GM12878 (cell line): Measurements from ENCODE around the gene MEIKIN. TPM values are rescaled to one million over a fixed set of nuclear protein-coding genes. Genes with fewer than 3 reads are reported as not detected.

ENCODE experiments used
- ATAC-seq: fragments of 200-7000 bp; cut with Tn5 transposase; 3 replicates; pipeline ENCODE4 v1.9.1; 2020; ENCODE audit warnings: mild to moderate bottlenecking, moderate library complexity
- BruUV-seq: library from RNA; stranded (reverse); fragments of 400-500 nt; replicated peaks from 2 replicates; lab custom pipeline; 2021; lab: Mats Ljungman, UMichigan
- CTCF ChIA-PET: fragments of 300-600 bp; sonication (Branson Sonifier 250); formaldehyde crosslinking; extraction: SDS; loops from one replicate; lab custom pipeline; 2021; ENCODE audit warnings: inconsistent platforms; lab: Yijun Ruan, JAX
- POLR2A ChIA-PET: fragments of 350-600 bp; formaldehyde crosslinking; extraction: SDS; loops from one replicate; lab custom pipeline; 2021; ENCODE audit warnings: inconsistent platforms; lab: Charles Lee
- RAD21 ChIA-PET: fragments of 300-600 bp; sonication (Branson Sonifier 250); formaldehyde crosslinking; loops from one replicate; lab custom pipeline; 2023; ENCODE audit warnings: antibody characterized with exemption; ENCODE audit not compliant: unreplicated experiment; lab: Charles Lee
- SMC1A ChIA-PET: fragments of 300-600 bp; sonication (Branson Sonifier 250); formaldehyde crosslinking; loops from one replicate; lab custom pipeline; 2023; ENCODE audit not compliant: unreplicated experiment, uncharacterized antibody; lab: Charles Lee
- DNase-seq: peaks from one replicate; pipeline ENCODE4 v3.0.0-alpha.2; 2011; ENCODE audit warnings: low read depth, low spot score
- FAIRE-seq: peaks from 3 replicates; lab custom pipeline; 2011; peaks lifted over from hg19 to GRCh38; lab: Jason Lieb, UNC
- H2AFZ ChIP-seq: 2 replicates; pipeline ENCODE4 v1.6.0; 2011; ENCODE audit warnings: low read depth, low read length, control low read depth; ENCODE audit not compliant: control insufficient read depth
- H3K27ac ChIP-seq: 2 replicates; pipeline ENCODE4 v1.5.1; 2011; ENCODE audit warnings: control low read depth; ENCODE audit not compliant: control insufficient read depth, insufficient read depth
- H3K27me3 ChIP-seq, 2 experiments: replicated peaks in 1 of 2; 2 replicates each; pipeline versions ENCODE4 v1.6.0 to v1.6.1; 2011; ENCODE audit warnings: low read length in 1 of 2; ENCODE audit not compliant: control insufficient read depth in 2 of 2, insufficient read depth in 2 of 2
- H3K36me3 ChIP-seq, 2 experiments: 2 replicates each; pipeline ENCODE4 v1.5.1; 2011; ENCODE audit warnings: low read length in 1 of 2; ENCODE audit not compliant: control insufficient read depth in 2 of 2, insufficient read depth in 2 of 2
- H3K4me1 ChIP-seq: 2 replicates; pipeline ENCODE4 v1.6.1; 2011; ENCODE audit warnings: mild to moderate bottlenecking, low read length, moderate library complexity, mixed read lengths; ENCODE audit not compliant: control insufficient read depth, insufficient read depth
- H3K4me2 ChIP-seq: 2 replicates; pipeline ENCODE4 v1.6.0; 2011; ENCODE audit warnings: control low read depth; ENCODE audit not compliant: control insufficient read depth, insufficient read depth
- H3K4me3 ChIP-seq: fragments of 200-600 bp; sonication (generic); 2 replicates; pipeline ENCODE4 v1.5.1; 2016
- H3K79me2 ChIP-seq: 2 replicates; pipeline ENCODE4 v1.6.0; 2011; ENCODE audit warnings: low read length; ENCODE audit not compliant: control insufficient read depth, insufficient read depth
- H3K9ac ChIP-seq: 2 replicates; pipeline ENCODE4 v1.8.0; 2011; ENCODE audit warnings: low read length, control low read depth, mixed read lengths; ENCODE audit not compliant: control insufficient read depth, insufficient read depth
- H3K9me3 ChIP-seq: replicated peaks from 3 replicates; pipeline ENCODE4 v1.5.1; 2011; ENCODE audit warnings: mild to moderate bottlenecking, low read length; ENCODE audit not compliant: control insufficient read depth, insufficient read depth
- H4K20me1 ChIP-seq: 2 replicates; pipeline ENCODE4 v1.6.0; 2011; ENCODE audit not compliant: control insufficient read depth, insufficient read depth
- ATF7 ChIP-seq: fragments of 450-650 bp; IDR thresholded peaks from 2 replicates; pipeline ENCODE4 v1.6.1; 2016; ENCODE audit warnings: low read depth, mild to moderate bottlenecking
- BCL11A ChIP-seq: IDR thresholded peaks from 2 replicates; pipeline ENCODE4 v1.6.1; 2011; ENCODE audit warnings: low read depth, low read length
- CHD1 ChIP-seq: IDR thresholded peaks from 2 replicates; pipeline ENCODE4 v1.6.1; 2012; ENCODE audit warnings: low read depth, low read length, improper control_type of control experiment
- HDAC2 ChIP-seq: fragments of 200-600 bp; sonication (generic); IDR thresholded peaks from 2 replicates; pipeline ENCODE4 v1.6.1; 2017
- HSF1 ChIP-seq: fragments of 150-350 bp; IDR thresholded peaks from 2 replicates; pipeline ENCODE4 v1.6.1; 2014; ENCODE audit warnings: mild to moderate bottlenecking, low read depth, low read length
- IKZF2 ChIP-seq, 2 experiments: fragments of 450-650 bp; IDR thresholded peaks; 2 replicates each; pipeline ENCODE4 v1.6.1; 2017; ENCODE audit warnings: mild to moderate bottlenecking in 2 of 2, moderate library complexity in 2 of 2
- MXI1 ChIP-seq: fragments of 150-350 bp; IDR thresholded peaks from 2 replicates; pipeline ENCODE4 v1.6.1; 2011; ENCODE audit warnings: low read depth, mild to moderate bottlenecking, inconsistent platforms, low read length, improper control_type of control experiment
- SMC3 ChIP-seq: IDR thresholded peaks from 2 replicates; pipeline ENCODE4 v1.6.1; 2011; ENCODE audit warnings: low read length, improper control_type of control experiment, borderline replicate concordance
- SUZ12 ChIP-seq: fragments of 200-600 bp; sonication (generic); IDR thresholded peaks from one replicate; pipeline ENCODE4 v1.6.1; 2018; ENCODE audit warnings: antibody characterized with exemption, mild to moderate bottlenecking; ENCODE audit not compliant: unreplicated experiment
- TBL1XR1 ChIP-seq: IDR thresholded peaks from 2 replicates; pipeline ENCODE4 v1.6.1; 2012; ENCODE audit warnings: low read depth, low read length, improper control_type of control experiment
- ZNF274 ChIP-seq: IDR thresholded peaks from one replicate; pipeline ENCODE4 v1.8.0; 2011; ENCODE audit not compliant: insufficient read length, insufficient read depth
- WGBS: methylation state at CpG from one replicate; pipeline ENCODE4 v1.1.6; 2016; ENCODE audit warnings: low lambda C conversion rate; ENCODE audit not compliant: insufficient replicate concordance, insufficient coverage; ENCODE audit errors: missing lambda C conversion rate; 5-methylcytosine and 5-hydroxymethylcytosine counted together
- in situ Hi-C: fragments of 300-500 bp; cut with MboI; formaldehyde crosslinking; loops from 9 replicates; pipeline ENCODE4 v1.14.3; 2018; ENCODE audit warnings: mixed read lengths
- intact Hi-C: fragments of 100-400 bp; cut with micrococcal nuclease; formaldehyde crosslinking; loops from one replicate; pipeline ENCODE4 v1.14.2; 2022; ENCODE audit not compliant: unreplicated experiment
- polyA plus RNA-seq, 11 experiments: library from polyadenylated mRNA; depleted of rRNA in 4 of 11; unstranded in 6 of 11; stranded (reverse) in 5 of 11; fragments of >200 nt; fragmentation: Nextera tagmentation in 4 of 11; fragmentation: Illumina TruSeq in 1 of 11; extraction: Ambion mirVana in 4 of 11; extraction: Trizol in 1 of 11; gene quantifications; 1 replicate in 1 of 11; 2 replicates in 10 of 11; pipeline versions ENCODE4 v1.2.1 to v1.2.3, GENCODE V29; 2011 to 2016; ENCODE audit warnings: inconsistent platforms in 2 of 11, missing spikeins in 2 of 11, low read depth in 1 of 11
- total RNA-seq, 4 experiments: library from RNA; depleted of rRNA in 3 of 4; stranded (reverse); fragments of >200 nt in 3 of 4; fragmentation: Illumina TruSeq in 1 of 4; extraction: Trizol in 1 of 4; gene quantifications; 2 replicates each; pipeline versions ENCODE4 v1.2.1 to v1.2.3, GENCODE V29; 2013 to 2021
- TF ChIP-seq, protein P1 (sequence below): fragments of 450-650 bp; IDR thresholded peaks from 2 replicates; pipeline ENCODE4 v1.6.1; 2017; ENCODE audit warnings: mild to moderate bottlenecking, moderate library complexity

Gene MEIKIN
- total and polyA plus RNA-seq, 10 of the 15 experiments (the other 5 are each of a cell fraction or from before 2014, with no cell fraction given): not detected

DNA sequence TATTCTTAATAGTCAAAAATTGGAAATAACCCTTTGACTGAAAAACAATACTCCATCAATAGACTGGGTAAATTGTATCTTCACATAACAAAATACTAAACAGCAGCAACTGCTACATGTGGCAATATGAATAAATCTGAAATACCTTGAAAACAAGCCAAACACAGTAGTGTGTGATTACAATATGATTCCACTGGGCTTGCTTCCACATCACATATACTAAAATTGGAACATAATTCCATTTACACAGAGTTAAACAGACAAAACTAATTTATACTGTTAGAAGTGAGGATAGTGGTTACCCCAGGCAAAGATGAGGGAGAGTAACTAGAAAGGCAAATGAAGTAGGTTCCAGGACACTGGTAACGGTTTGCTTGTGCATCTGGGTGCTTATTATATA lies 169.0 kb downstream of the MEIKIN start:
- Histone ChIP-seq H3K36me3 (no peaks in the 10 kb centered on the region), H3K27ac (no peak overlapping the region), H3K9ac (no peak overlapping the region), H3K4me2 (no peak overlapping the region), H3K4me3 (no peak overlapping the region), H3K4me1 (no peaks in the 10 kb centered on the region), H3K9me3 (no peaks in the 10 kb centered on the region), H3K27me3 (no peaks in the 10 kb centered on the region), H3K79me2 (peaks cover 40% of the 10 kb centered on the region), H4K20me1 (no peaks in the 10 kb centered on the region), H2AFZ (no peak overlapping the region)
- CTCF ChIA-PET: no interaction called here
- BruUV-seq: no TSS peak
- no peak for TF ChIP-seq TBL1XR1
- in situ Hi-C loops (no loop called here), intact Hi-C loops (no loop called here)
- WGBS: 100% methylated on average over 1 of the region's 1 CpG
- FAIRE-seq (no peak), ATAC-seq (no peak), DNase-seq (no peak)
- RAD21 ChIA-PET: no interaction called here
- SMC1A ChIA-PET: no interaction called here
- POLR2A ChIA-PET: no interaction called here

DNA sequence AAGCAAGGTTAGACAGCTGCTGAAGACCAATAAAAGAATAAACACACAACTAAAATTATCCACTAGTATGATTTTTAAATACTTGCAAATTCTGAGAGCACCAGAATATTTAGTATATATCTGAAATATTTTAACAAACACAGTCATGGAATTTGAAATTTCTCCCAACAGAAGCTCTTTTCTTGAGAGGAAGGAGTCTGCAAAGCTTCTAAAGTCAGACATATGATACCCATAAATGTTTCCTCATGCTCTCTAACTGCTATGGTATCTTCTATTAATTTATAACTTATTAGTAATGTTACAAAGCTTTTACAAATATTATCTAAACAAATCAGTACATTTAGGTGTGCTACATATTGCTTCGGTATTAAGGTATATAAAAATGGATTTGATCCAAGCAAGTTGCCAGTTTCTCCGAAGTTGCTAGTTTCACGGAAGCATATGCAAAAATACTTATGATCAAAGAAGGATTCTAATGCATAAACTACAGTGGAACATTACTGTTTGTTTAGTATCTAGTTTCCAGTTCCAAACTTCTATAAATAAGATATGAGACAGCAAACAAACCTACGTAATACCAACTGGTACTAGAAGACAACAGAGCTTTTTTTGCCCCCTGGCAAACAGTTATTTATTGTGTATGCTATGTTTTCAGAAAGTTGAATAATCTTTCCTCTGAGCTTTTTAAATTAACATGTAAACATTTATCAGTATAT lies 170.7 kb downstream of the MEIKIN start:
- 97% methylated on average over 4 of the region's 4 CpGs for WGBS
- intact Hi-C loops: no loop called here
- Histone ChIP-seq H2AFZ (no peak overlapping the region), H4K20me1 (no peaks in the 10 kb centered on the region), H3K4me3 (no peak overlapping the region), H3K9ac (no peak overlapping the region), H3K27me3 (no peaks in the 10 kb centered on the region), H3K9me3 (no peaks in the 10 kb centered on the region), H3K79me2 (peaks cover 37% of the 10 kb centered on the region), H3K36me3 (no peaks in the 10 kb centered on the region), H3K4me2 (no peak overlapping the region), H3K27ac (no peak overlapping the region), H3K4me1 (no peaks in the 10 kb centered on the region)
- no TSS peak for BruUV-seq
- FAIRE-seq (no peak), ATAC-seq (no peak), DNase-seq (no peak)
- ChIA-PET RAD21 (no interaction called here), POLR2A (interaction anchor here (1.2 kb wide), 2 partner anchors 13 to 24 kb away, joined by 3 read pairs; no protein-coding TSS in a partner anchor), SMC1A (no interaction called here), CTCF (interaction anchor here (0.9 kb wide), 1 partner anchor 185 kb away, joined by 3 read pairs; no protein-coding TSS in a partner anchor)
- in situ Hi-C loops: no loop called here
- TF ChIP-seq MXI1 (no peak), HDAC2 (no peak), BCL11A (no peak), IKZF2 (IDR thresholded peaks at IDR 0.05) (no peak), ATF7 (no peak), ZNF274 (no peak), SUZ12 (no peak), HSF1 (no peak), SMC3 (no peak), CHD1 (no peak)
- TF ChIP-seq, protein P1, sequence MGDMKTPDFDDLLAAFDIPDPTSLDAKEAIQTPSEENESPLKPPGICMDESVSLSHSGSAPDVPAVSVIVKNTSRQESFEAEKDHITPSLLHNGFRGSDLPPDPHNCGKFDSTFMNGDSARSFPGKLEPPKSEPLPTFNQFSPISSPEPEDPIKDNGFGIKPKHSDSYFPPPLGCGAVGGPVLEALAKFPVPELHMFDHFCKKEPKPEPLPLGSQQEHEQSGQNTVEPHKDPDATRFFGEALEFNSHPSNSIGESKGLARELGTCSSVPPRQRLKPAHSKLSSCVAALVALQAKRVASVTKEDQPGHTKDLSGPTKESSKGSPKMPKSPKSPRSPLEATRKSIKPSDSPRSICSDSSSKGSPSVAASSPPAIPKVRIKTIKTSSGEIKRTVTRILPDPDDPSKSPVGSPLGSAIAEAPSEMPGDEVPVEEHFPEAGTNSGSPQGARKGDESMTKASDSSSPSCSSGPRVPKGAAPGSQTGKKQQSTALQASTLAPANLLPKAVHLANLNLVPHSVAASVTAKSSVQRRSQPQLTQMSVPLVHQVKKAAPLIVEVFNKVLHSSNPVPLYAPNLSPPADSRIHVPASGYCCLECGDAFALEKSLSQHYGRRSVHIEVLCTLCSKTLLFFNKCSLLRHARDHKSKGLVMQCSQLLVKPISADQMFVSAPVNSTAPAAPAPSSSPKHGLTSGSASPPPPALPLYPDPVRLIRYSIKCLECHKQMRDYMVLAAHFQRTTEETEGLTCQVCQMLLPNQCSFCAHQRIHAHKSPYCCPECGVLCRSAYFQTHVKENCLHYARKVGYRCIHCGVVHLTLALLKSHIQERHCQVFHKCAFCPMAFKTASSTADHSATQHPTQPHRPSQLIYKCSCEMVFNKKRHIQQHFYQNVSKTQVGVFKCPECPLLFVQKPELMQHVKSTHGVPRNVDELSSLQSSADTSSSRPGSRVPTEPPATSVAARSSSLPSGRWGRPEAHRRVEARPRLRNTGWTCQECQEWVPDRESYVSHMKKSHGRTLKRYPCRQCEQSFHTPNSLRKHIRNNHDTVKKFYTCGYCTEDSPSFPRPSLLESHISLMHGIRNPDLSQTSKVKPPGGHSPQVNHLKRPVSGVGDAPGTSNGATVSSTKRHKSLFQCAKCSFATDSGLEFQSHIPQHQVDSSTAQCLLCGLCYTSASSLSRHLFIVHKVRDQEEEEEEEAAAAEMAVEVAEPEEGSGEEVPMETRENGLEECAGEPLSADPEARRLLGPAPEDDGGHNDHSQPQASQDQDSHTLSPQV: no peak
